Subcutaneous abdominal adipose tissue (tissue), 5 donors: ENCODE results near the gene ZNF491.

ENCODE experiments used
- H3K27ac ChIP-seq: one replicate; pipeline ENCODE4 v1.7.0; 2013; ENCODE audit warnings: low read depth, mild to moderate bottlenecking, inconsistent platforms, low read length, moderate library complexity
- H3K27me3 ChIP-seq, 5 donors: one replicate each; pipeline ENCODE4 v1.7.0; 2013; ENCODE audit warnings: low read length in 5 of 5, inconsistent platforms in 1 of 5; ENCODE audit not compliant: control insufficient read depth in 5 of 5, insufficient read depth in 4 of 5
- H3K36me3 ChIP-seq, 5 donors: one replicate each; pipeline ENCODE4 v1.7.0; 2013; ENCODE audit warnings: low read length in 5 of 5; ENCODE audit not compliant: control insufficient read depth in 5 of 5, insufficient read depth in 5 of 5
- H3K4me1 ChIP-seq, 5 donors: one replicate each; pipeline ENCODE4 v1.7.0; 2013; ENCODE audit warnings: low read length in 5 of 5, mild to moderate bottlenecking in 3 of 5, moderate library complexity in 1 of 5; ENCODE audit not compliant: control insufficient read depth in 5 of 5, insufficient read depth in 5 of 5
- H3K4me3 ChIP-seq, 5 donors: one replicate each; pipeline ENCODE4 v1.7.0; 2013; ENCODE audit warnings: low read length in 5 of 5, low read depth in 1 of 5
- H3K9ac ChIP-seq, 5 donors: one replicate each; pipeline ENCODE4 v1.7.0; 2013; ENCODE audit warnings: low read length in 5 of 5, mild to moderate bottlenecking in 4 of 5, moderate library complexity in 3 of 5
- H3K9me3 ChIP-seq, 5 donors: one replicate each; pipeline ENCODE4 v1.7.0; 2013; ENCODE audit warnings: low read length in 5 of 5; ENCODE audit not compliant: control insufficient read depth in 5 of 5
- donor health status: healthy.
- donor health status: healthy.
- donor health status: healthy.
- donor health status: healthy.
- donor health status: healthy.

ZNF491 gene

DNA sequence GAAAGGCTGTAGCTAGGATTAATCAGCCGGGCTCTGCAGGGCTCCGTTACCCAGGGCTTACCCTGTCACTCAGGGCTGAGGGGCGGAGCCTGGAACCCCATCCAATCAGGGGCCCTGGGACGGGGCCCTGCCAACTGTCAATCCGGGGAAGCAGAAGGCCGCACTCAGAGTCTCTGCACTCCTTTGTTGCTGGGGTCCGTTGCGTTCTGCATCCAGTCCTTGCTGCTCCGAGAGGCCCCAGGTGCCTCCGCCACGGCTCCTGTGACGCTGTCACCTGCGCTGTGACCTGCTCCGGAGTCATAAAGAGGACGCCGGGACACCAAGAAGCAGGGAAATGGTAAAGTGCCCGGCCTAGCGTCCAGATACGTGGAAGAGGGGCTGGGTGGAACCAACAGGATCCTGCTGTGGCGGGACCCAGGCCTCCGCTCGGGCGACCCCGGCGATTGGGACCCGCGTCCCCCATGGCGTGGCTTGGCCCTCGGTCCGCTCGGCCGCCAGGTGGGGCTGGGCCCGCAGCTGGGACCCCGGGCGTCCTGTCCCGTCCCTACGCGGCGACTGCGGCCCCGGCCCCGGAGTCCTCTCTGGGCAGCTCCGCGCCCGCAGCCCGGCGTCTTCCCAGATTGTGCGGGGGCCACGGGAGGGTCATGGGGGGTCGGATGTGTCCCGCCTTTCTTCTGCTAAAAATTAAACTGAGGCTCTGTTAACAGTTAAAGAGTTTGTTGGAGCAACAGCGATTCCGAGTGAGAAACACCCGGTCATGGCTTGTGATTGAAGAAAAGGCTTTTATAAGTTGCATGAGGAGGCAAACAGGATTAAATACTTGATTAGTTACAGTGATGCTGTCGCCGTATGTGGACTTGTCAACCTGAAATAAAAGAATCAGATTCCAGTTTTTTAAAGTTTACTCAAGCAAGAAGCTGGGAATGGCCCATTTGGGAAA, at the start of gene ZNF491:
Gene ZNF491 (plus strand): TSS at position 133 of the 940 bp plus-strand sequence. CDS start 7,431 bp downstream, outside the sequence.
- peak within 1 kb of the TSS; percentile 41 for H3K27ac ChIP-seq
- H3K36me3 ChIP-seq = no peaks in the 10 kb centered on the region
- peak within 1 kb of the TSS; percentile 71 to 97 (median 87) for H3K4me3 ChIP-seq

DNA sequence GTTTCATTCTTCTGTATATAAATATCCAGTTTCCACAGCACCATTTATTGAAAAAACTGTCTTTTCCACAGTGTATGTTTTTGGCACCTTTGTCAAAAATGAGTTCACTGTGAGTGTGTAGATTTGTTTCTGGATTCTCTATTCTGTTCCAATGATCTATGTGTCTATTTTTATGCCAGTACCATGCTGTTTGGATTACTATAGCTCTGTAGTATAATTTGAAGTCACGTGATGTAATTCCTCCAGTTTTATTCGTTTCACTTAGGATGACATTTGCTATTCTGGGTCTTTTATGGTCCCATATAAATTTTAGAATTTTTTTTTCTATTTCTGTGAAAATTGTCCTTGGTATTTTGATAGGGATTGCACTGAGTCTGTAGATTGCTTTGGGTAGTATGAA, 48.6 kb upstream of the ZNF491 start:
- H3K4me1 ChIP-seq = no peaks in the 10 kb centered on the region
- no peaks in the 10 kb centered on the region for H3K36me3 ChIP-seq
- no peak overlapping the region for H3K9ac ChIP-seq
- H3K9me3 ChIP-seq = peaks cover 3 to 24% (median 14%) of the 10 kb centered on the region in 5 donors
- no peak overlapping the region for H3K27ac ChIP-seq
- H3K4me3 ChIP-seq = no peak overlapping the region
- no peaks in the 10 kb centered on the region for H3K27me3 ChIP-seq

More for the DNA sequence above, at the start of gene ZNF491:
- Histone ChIP-seq H3K9ac (peak within 1 kb of the TSS; percentile 28 to 95 (median 91)), H3K4me1 (peaks cover 3 to 19% (median 18%) of the 10 kb centered on the region in 5 donors), H3K27me3 (no peaks in the 10 kb centered on the region), H3K9me3 (no peaks in the 10 kb centered on the region)

DNA sequence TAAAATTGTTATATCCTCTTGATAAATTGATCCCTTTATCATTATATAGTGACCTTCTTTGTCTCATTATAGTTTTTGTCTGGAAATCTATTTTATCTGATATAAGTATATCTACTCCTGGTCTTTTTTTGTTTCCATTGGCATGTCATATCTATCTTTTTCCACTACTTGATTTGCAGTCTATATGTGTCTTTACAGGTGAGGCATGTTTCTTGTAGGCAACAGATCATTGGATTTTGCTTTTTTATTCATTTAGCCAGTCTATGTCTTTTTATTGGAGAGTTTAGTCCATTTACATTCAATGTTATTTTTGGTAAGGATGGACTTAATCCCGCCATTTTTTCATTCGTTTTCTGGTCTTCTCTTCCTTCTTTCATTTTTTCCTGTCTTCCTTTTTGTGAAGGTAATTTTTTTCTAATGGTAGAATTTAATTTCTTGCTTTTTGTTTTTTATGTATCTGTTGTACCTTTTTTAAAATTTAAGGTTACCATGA, 46.0 kb upstream of the ZNF491 start:
- no peaks in the 10 kb centered on the region for H3K36me3 ChIP-seq
- no peaks in the 10 kb centered on the region for H3K27me3 ChIP-seq
- no peak overlapping the region for H3K4me3 ChIP-seq
- no peak overlapping the region for H3K9ac ChIP-seq
- H3K9me3 ChIP-seq = peaks cover 11 to 31% (median 18%) of the 10 kb centered on the region in 5 donors
- H3K4me1 ChIP-seq = no peaks in the 10 kb centered on the region
- H3K27ac ChIP-seq = no peak overlapping the region

DNA sequence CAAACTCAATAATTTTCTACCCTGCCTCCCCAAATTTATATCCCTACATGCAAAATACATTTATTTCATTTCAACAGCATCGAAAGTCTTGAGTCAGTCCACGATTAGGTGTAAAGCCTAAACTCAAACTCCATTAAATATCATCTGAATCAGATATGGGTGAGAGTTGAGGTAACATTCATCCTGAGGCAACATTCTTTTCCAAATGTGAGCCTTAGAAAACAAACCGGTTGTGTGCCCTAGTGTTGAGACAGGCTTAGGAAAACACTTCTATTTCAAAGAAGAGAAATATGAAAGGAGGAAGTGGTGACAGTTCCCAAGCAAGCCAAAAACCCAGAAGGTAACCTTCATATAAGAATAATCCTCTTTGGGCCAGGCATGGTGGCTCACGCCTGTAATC, 43.7 kb upstream of the ZNF491 start:
- Histone ChIP-seq H3K4me3 (no peak overlapping the region), H3K27ac (no peak overlapping the region), H3K4me1 (no peaks in the 10 kb centered on the region), H3K27me3 (peaks cover 0 to under 1% (median 0%) of the 10 kb centered on the region in 5 donors), H3K36me3 (no peaks in the 10 kb centered on the region), H3K9me3 (peaks cover 12 to 26% (median 18%) of the 10 kb centered on the region in 5 donors), H3K9ac (no peak overlapping the region)

DNA sequence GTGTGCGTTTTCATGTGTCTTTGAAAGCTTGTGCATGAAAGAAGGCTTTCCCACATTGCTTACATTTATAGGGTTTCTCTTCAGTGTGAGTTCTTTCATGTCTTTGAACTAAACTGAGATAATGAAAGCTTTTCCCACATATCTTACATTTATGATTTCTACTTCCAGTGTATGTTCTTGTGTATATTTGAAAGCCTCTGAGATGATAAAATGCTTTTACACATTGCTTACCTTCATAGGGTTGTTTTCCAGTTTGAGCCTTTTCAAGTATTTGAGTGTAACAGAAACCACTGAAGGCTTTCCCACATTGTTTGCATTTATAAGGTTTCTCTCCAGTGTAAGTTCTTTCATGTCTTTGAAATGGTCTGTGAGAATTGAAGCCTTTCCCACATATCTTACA, 41.4 kb upstream of the ZNF491 start:
- Histone ChIP-seq H3K27me3 (peaks cover 0 to 4% (median 0%) of the 10 kb centered on the region in 5 donors), H3K36me3 (no peaks in the 10 kb centered on the region), H3K9me3 (peaks cover 12 to 21% (median 15%) of the 10 kb centered on the region in 5 donors), H3K27ac (no peak overlapping the region), H3K4me3 (no peak overlapping the region), H3K4me1 (no peaks in the 10 kb centered on the region), H3K9ac (no peak overlapping the region)

DNA sequence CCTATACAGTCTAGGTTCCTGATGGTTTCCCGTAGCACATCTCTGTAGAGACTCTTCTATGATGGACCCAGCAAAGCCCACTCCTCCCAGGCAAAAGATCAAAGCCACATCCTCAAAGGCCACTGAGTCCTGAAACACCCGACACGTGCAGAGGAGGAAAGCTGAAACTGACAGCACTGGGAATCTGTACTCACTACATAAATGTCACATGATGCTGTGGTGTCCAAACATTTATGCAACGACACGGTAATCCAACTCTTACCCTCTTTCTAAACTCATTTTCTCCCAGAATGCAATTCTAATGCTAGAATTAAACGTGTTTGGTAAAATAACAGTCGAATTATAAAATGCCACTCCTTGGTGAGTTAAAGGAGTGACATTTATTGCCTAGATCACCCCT, 38.5 kb upstream of the ZNF491 start:
- H3K4me3 ChIP-seq = no peak overlapping the region
- H3K36me3 ChIP-seq = no peaks in the 10 kb centered on the region
- no peak overlapping the region for H3K9ac ChIP-seq
- peaks cover 0 to 4% (median 0%) of the 10 kb centered on the region in 5 donors for H3K27me3 ChIP-seq
- H3K27ac ChIP-seq = no peak overlapping the region
- peaks cover 12 to 21% (median 14%) of the 10 kb centered on the region in 5 donors for H3K9me3 ChIP-seq
- no peaks in the 10 kb centered on the region for H3K4me1 ChIP-seq

DNA sequence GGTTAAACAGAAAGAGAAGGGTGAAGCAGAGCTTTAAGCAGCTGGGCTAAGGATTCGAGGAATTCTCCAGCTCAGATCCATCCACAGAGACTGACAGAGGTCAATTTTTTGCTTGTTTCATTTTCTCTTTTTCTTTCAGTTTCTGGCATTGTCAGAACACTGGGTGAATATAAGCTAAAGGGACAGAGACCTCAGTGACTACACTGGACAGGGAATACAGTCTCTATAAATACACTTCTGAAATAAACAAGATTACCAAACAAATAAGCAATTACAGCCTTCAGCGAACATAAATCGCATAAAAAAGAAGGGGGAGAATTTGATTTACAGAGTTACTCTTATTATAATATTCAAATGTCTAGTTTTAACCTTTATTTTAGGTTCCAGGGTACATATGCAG, 35.2 kb upstream of the ZNF491 start:
- Histone ChIP-seq H3K9ac (no peak overlapping the region), H3K4me3 (no peak overlapping the region), H3K4me1 (peaks cover 6 to 17% (median 11%) of the 10 kb centered on the region in 5 donors), H3K27me3 (peaks cover 0 to 4% (median 2%) of the 10 kb centered on the region in 5 donors), H3K36me3 (no peaks in the 10 kb centered on the region), H3K9me3 (peaks cover 0 to 3% (median 0%) of the 10 kb centered on the region in 5 donors), H3K27ac (no peak overlapping the region)

DNA sequence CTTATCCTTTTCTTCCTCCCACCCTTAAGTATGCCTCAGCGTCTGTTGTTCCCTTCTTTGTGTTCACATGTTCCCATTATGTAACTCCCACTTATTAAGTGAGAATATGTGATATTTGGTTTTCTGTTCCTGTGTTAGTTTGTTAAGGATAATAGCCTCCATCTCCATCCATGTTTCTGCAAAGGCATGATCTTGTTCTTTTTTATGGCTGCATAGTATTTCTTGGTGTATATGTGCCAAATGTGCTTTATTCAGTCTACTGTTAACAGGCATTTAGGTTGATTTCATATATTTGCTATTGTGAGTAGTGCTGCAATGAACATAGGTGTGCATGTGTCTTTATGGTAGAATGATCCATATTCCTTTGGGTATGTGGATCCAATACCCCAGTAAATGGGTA, 34.7 kb upstream of the ZNF491 start:
- H3K4me3 ChIP-seq = no peak overlapping the region
- no peaks in the 10 kb centered on the region for H3K36me3 ChIP-seq
- H3K4me1 ChIP-seq = peaks cover 6 to 22% (median 16%) of the 10 kb centered on the region in 5 donors
- H3K27me3 ChIP-seq = peaks cover 0 to 4% (median 2%) of the 10 kb centered on the region in 5 donors
- H3K27ac ChIP-seq = no peak overlapping the region
- H3K9ac ChIP-seq = no peak overlapping the region
- peaks cover 0 to 3% (median 0%) of the 10 kb centered on the region in 5 donors for H3K9me3 ChIP-seq

DNA sequence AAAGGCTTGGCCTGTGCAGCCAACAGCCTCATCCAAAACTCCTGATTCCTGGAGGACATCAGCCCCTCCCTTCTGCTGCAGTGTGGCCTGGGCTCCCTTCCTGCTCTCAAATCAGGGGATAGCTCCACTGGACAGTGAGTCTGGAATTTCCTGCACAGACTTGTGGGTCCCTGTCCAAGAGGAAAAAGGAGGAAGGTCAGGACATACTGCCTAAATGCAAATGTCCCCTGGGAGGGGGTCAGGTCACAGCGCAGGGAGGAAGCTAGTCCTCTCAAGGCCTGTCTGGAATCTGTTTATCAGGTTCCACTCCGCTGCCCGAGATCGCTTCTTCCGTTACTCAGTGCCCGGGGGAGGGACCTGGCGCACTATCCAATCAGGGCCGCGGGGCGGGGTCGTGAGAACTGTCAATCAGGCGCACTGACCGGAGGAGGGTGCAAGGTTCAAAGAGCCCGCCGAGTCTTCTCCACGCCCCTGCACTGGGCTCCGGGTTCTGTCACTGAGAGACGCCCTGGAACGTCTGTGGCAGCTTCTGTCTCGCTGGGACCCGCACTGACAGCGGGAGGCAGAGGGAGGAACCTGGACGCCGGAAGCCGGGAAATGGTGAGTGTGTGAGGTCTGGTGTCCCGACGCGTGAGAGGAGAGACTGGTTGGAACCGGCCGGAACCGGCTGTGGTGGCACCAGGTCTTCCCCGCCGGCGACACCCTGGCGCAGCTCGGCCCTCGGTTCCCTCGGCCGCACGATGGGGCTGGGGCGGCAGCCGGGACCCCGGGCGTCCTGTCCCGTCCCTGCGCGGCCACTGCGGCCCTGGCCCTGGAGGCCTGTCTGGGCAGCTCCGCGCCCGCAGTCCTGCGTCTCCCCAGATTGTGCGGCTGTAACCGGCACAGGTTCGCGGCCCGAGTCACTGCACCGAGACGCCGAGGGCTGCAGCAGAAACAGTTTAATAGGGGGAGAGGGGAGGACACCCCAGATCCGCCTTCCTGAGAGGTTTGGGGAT, 31.4 kb upstream of the ZNF491 start, which contains the start of gene ZNF441:
Gene ZNF441 (plus strand): TSS at position 404 of the 995 bp plus-strand sequence. CDS start 194 bp downstream, at position 598.
- H3K4me1 ChIP-seq = peaks cover 6 to 24% (median 16%) of the 10 kb centered on the region in 5 donors
- peaks cover 0 to 3% (median 0%) of the 10 kb centered on the region in 5 donors for H3K27me3 ChIP-seq
- peak within 1 kb of the TSS; percentile 91 for H3K27ac ChIP-seq
- peaks cover 0 to 8% (median 3%) of the 10 kb centered on the region in 5 donors for H3K9me3 ChIP-seq
- peak within 1 kb of the TSS; percentile 77 to 91 (median 87) for H3K4me3 ChIP-seq
- H3K36me3 ChIP-seq = no peaks in the 10 kb centered on the region
- H3K9ac ChIP-seq = peak within 1 kb of the TSS; percentile 81 to 93 (median 91)
